Measurements from ENCODE around the gene GULP1. TPM values are rescaled to one million over a fixed set of nuclear protein-coding genes. Genes with fewer than 3 reads are reported as not detected.

GULP1 gene
- total and polyA plus RNA-seq, 7 donors, result 5.6 to 18.0 (median 11.3) TPM

- no peak for TF ChIP-seq CTCF (IDR thresholded peaks at IDR 0.05)
- ATAC-seq (no peak), DNase-seq (no peak)
- Histone ChIP-seq H3K4me3 (no peak overlapping the region), H3K9me3 (no peaks in the 10 kb centered on the region), H3K4me1 (no peaks in the 10 kb centered on the region), H3K27me3 (ENCODE audit: insufficient read depth in 3 of 3, low read length in 2 of 3) (no peaks in the 10 kb centered on the region), H3K36me3 (ENCODE audit: insufficient read depth in 1 of 2, low read depth in 1 of 2) (no peaks in the 10 kb centered on the region), H3K27ac (no peak overlapping the region)
- intact Hi-C loops (cut with DNase I), result loop anchor here (10.0 kb wide), 1 partner anchor 934 kb away; no protein-coding TSS in a partner anchor
Observed at GRCh38 chr2:188519136-188519535, 227.5 kb downstream of the GULP1 start.

GRCh38 chr2:188522517-188522916, 230.8 kb downstream of the GULP1 start:
- no peaks in the 10 kb centered on the region for H3K36me3 ChIP-seq (ENCODE audit: insufficient read depth in 1 of 2, low read depth in 1 of 2)
- intact Hi-C loops (cut with DNase I), result loop anchor here (5.0 to 10.0 kb wide), 3 partner anchors 452 to 892 kb away; partner anchors contain the start of gene COL3A1 (in 1 of the 2)
- ATAC-seq (no peak), DNase-seq (no peak)
- H3K4me1 ChIP-seq, result no peaks in the 10 kb centered on the region
- H3K27ac ChIP-seq, result no peak overlapping the region
- H3K9me3 ChIP-seq, result no peaks in the 10 kb centered on the region
- no peak for TF ChIP-seq CTCF (IDR thresholded peaks at IDR 0.05)
- no peak overlapping the region for H3K4me3 ChIP-seq
- H3K27me3 ChIP-seq (ENCODE audit: insufficient read depth in 3 of 3, low read length in 2 of 3), result no peaks in the 10 kb centered on the region

- intact Hi-C loops (cut with DNase I), result loop anchor here (5.0 to 10.0 kb wide), 3 partner anchors 451 to 891 kb away; partner anchors contain the start of gene COL3A1 (in 1 of the 2)
Observed at GRCh38 chr2:188523919-188524318, 232.2 kb downstream of the GULP1 start.

GRCh38 chr2:188524519-188525113, 232.9 kb downstream of the GULP1 start:
- peak in 2 of 4 donors; percentile 51 to 56 for ATAC-seq
- Histone ChIP-seq H3K27me3 (ENCODE audit: insufficient read depth in 3 of 3, low read length in 2 of 3) (no peaks in the 10 kb centered on the region), H3K4me1 (no peaks in the 10 kb centered on the region), H3K36me3 (ENCODE audit: insufficient read depth in 1 of 2, low read depth in 1 of 2) (no peaks in the 10 kb centered on the region), H3K27ac (no peak overlapping the region), H3K4me3 (no peak overlapping the region), H3K9me3 (no peaks in the 10 kb centered on the region)
- TF ChIP-seq CTCF (IDR thresholded peaks at IDR 0.05), result peak; percentile 80
- 8 to 24% (median 20%) methylated on average over 2 of the region's 2 CpGs for WGBS, 3 donors
- intact Hi-C loops (cut with DNase I), result loop anchor here (5.0 to 10.0 kb wide), 3 partner anchors 450 to 890 kb away; partner anchors contain the start of gene COL3A1 (in 1 of the 2)
- DNase-seq, result no peak

More at GRCh38 chr2:188523919-188524318, 232.2 kb downstream of the GULP1 start:
- 93 to 95% (median 94%) methylated on average over 1 of the region's 1 CpG for WGBS, 3 donors
- Histone ChIP-seq H3K27me3 (ENCODE audit: insufficient read depth in 3 of 3, low read length in 2 of 3) (no peaks in the 10 kb centered on the region), H3K27ac (no peak overlapping the region), H3K9me3 (no peaks in the 10 kb centered on the region), H3K4me3 (no peak overlapping the region), H3K36me3 (ENCODE audit: insufficient read depth in 1 of 2, low read depth in 1 of 2) (no peaks in the 10 kb centered on the region), H3K4me1 (no peaks in the 10 kb centered on the region)
- DNase-seq, result no peak
- no peak for ATAC-seq
- TF ChIP-seq CTCF (IDR thresholded peaks at IDR 0.05), result no peak

GRCh38 chr2:188526701-188527100, 235.0 kb downstream of the GULP1 start:
- intact Hi-C loops (cut with DNase I), result loop anchor here (2.0 to 10.0 kb wide), 3 partner anchors 448 to 888 kb away; partner anchors contain the start of gene COL3A1 (in 1 of the 2)
- ATAC-seq (no peak), DNase-seq (no peak)
- no peaks in the 10 kb centered on the region for H3K27me3 ChIP-seq (ENCODE audit: insufficient read depth in 3 of 3, low read length in 2 of 3)
- H3K9me3 ChIP-seq, result no peaks in the 10 kb centered on the region
- peak overlapping the region; percentile 17 for H3K27ac ChIP-seq
- no peaks in the 10 kb centered on the region for H3K4me1 ChIP-seq
- H3K4me3 ChIP-seq, result no peak overlapping the region
- no peaks in the 10 kb centered on the region for H3K36me3 ChIP-seq (ENCODE audit: insufficient read depth in 1 of 2, low read depth in 1 of 2)
- no peak for TF ChIP-seq CTCF (IDR thresholded peaks at IDR 0.05)

All from psoas muscle (tissue), 8 donors.